Astrocyte (in vitro differentiated cells and primary cell): ENCODE measurements around the gene HOXB6.

Experiments used
- CTCF ChIP-seq: IDR thresholded peaks from 2 replicates; pipeline ENCODE4 v1.5.1; 2011; ENCODE audit warnings: low read depth, mild to moderate bottlenecking, inconsistent platforms, low read length, moderate library complexity; ENCODE audit not compliant: insufficient read depth
- EZH2 ChIP-seq: IDR thresholded peaks from 2 replicates; pipeline ENCODE4 v1.6.1; 2012; ENCODE audit warnings: mild to moderate bottlenecking, low read length, inconsistent platforms; ENCODE audit not compliant: insufficient read depth

GRCh38 chr17:48551596-48552465 lies 53.0 kb downstream of the HOXB6 start:
- TF ChIP-seq CTCF (no peak), EZH2 (peak; percentile 61)
